ENCODE results near the gene PVR. TPM values are rescaled to one million over a fixed set of nuclear protein-coding genes. Genes with fewer than 3 reads are reported as not detected.

Gene PVR
- total and polyA plus RNA-seq, 8 donors: 9.3 to 28.8 (median 18.7) TPM

- ATAC-seq: no peak
- H3K9me3 ChIP-seq: no peaks in the 10 kb centered on the region
- no peak for FAIRE-seq
- WGBS, 2 donors: 91 to 93% methylated on average over 5 of the region's 5 CpGs
- H3K4me3 ChIP-seq: no peak overlapping the region
- no peak overlapping the region for H3K27ac ChIP-seq
- H3K36me3 ChIP-seq: no peaks in the 10 kb centered on the region
- no peak for DNase-seq
- H3K27me3 ChIP-seq: no peaks in the 10 kb centered on the region
- TF ChIP-seq CTCF (IDR thresholded peaks at IDR 0.05): no peak
- H3K4me1 ChIP-seq: peaks cover 6 to 15% (median 7%) of the 10 kb centered on the region in 3 donors
- intact Hi-C loops (cut with DNase I): no loop called here
Observed at GRCh38 chr19:44700547-44700946, 56.8 kb downstream of the PVR start.

- DNase-seq (no peak), FAIRE-seq (no peak), ATAC-seq (no peak)
- H3K27ac ChIP-seq: no peak overlapping the region
- H3K4me1 ChIP-seq: peaks cover 3 to 8% (median 6%) of the 10 kb centered on the region in 3 donors
- no peak for TF ChIP-seq CTCF (IDR thresholded peaks at IDR 0.05)
- intact Hi-C loops (cut with DNase I): no loop called here
- WGBS, 2 donors: 83 to 85% methylated on average over 13 to 15 of the region's 15 CpGs
- H3K9me3 ChIP-seq: no peaks in the 10 kb centered on the region
- H3K27me3 ChIP-seq: no peaks in the 10 kb centered on the region
- H3K4me3 ChIP-seq: no peak overlapping the region
- no peaks in the 10 kb centered on the region for H3K36me3 ChIP-seq
Observed at GRCh38 chr19:44701228-44701627, 57.5 kb downstream of the PVR start.

GRCh38 chr19:44702551-44703176 lies 59.0 kb downstream of the PVR start:
- 92% methylated on average over 17 of the region's 17 CpGs for WGBS, 2 donors
- intact Hi-C loops (cut with DNase I): no loop called here
- H3K36me3 ChIP-seq: no peaks in the 10 kb centered on the region
- H3K4me1 ChIP-seq: no peaks in the 10 kb centered on the region
- no peaks in the 10 kb centered on the region for H3K9me3 ChIP-seq
- DNase-seq (no peak), ATAC-seq (no peak), FAIRE-seq (no peak)
- TF ChIP-seq CTCF (IDR thresholded peaks at IDR 0.05): no peak
- H3K4me3 ChIP-seq: no peak overlapping the region
- H3K27me3 ChIP-seq: no peaks in the 10 kb centered on the region
- H3K27ac ChIP-seq: no peak overlapping the region

- Histone ChIP-seq H3K27me3 (no peaks in the 10 kb centered on the region), H3K27ac (no peak overlapping the region), H3K4me1 (no peaks in the 10 kb centered on the region), H3K4me3 (no peak overlapping the region), H3K9me3 (no peaks in the 10 kb centered on the region), H3K36me3 (no peaks in the 10 kb centered on the region)
- 92 to 94% methylated on average over 28 of the region's 28 CpGs for WGBS, 2 donors
- TF ChIP-seq CTCF (IDR thresholded peaks at IDR 0.05): no peak
- no peak for ATAC-seq
- intact Hi-C loops (cut with DNase I): no loop called here
- no peak for FAIRE-seq
- DNase-seq: no peak
Observed at GRCh38 chr19:44703336-44704078, 59.8 kb downstream of the PVR start.

GRCh38 chr19:44704982-44705381 lies 61.3 kb downstream of the PVR start:
- WGBS, 2 donors: 89 to 98% methylated on average over 1 of the region's 1 CpG
- intact Hi-C loops (cut with DNase I): no loop called here
- no peaks in the 10 kb centered on the region for H3K9me3 ChIP-seq
- H3K27ac ChIP-seq: no peak overlapping the region
- H3K27me3 ChIP-seq: no peaks in the 10 kb centered on the region
- H3K36me3 ChIP-seq: no peaks in the 10 kb centered on the region
- DNase-seq (no peak), FAIRE-seq (no peak), ATAC-seq (no peak)
- no peaks in the 10 kb centered on the region for H3K4me1 ChIP-seq
- no peak overlapping the region for H3K4me3 ChIP-seq
- TF ChIP-seq CTCF (IDR thresholded peaks at IDR 0.05): no peak
